Suppressor macrophage treated with lipopolysaccharide for 4 hours (primary cell): Measurements from ENCODE around the gene EN2.

Source experiments
- DNase-seq: peaks from one replicate; pipeline ENCODE4 v3.0.0-alpha.2; 2020

EN2 gene

DNA sequence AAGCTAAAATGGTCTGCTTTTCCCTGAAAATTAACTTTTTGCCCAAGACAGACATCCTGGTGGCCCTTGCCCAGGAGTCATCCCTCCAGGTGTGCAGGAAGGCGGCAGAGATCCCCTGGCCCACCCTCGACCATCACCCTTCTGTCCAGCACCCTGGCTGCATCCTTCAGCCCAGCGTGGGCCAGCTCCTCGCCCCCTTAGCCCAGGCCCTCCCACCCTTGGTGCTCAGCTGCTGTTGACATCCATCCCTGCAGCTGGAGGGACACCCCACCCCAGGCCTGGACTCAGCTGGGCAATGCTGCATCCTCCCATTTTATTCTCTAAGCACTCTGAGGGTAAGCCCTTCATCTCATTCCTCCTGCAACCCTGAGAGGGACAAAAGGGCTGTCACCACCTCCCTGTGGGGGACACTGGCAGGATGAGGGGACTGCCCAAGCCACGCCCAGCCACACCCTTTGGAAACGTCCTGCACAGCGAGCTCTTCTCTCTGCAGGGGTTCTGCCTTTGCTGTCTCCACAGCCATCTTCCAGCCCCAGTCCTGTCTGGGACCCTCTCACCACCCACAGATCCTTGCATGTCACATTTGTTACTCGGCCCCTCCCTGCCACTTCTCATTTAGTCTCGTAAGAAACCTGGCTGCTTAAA, 30.7 kb downstream of the EN2 start:
- DNase-seq, result no peak

DNA sequence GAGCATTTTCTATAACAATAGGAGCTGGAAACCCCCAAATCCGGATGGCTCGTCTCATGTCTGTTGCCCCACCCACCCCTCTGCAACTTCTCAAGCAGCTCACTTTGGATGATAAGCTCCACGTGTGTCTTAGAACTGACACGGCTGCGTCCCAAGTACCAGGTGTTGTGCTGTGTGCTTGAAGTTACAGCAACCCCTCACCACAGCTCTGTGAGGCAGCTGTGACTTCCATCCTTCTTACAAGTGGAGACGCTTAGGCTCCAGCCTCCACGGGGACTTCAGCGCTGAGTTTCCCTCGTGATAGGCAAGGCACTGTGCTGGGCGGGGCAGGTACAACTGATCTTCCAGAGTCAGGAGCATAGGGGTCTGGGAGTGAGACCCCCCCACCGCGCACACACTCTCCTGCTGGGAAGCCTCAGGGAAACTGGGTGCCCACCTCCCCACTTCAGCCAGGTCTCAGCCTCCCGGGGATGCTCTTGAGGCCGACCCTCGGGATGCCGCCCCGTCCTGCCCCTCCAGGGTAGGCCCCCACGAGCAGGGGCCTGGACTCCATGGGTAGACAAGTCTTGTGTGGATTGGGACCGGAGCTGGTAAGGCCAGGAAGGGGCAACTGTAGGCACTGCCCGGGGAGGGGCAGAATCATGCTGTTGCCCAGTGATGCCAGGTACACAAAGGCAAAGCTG, 31.4 kb downstream of the EN2 start:
- no peak for DNase-seq

DNA sequence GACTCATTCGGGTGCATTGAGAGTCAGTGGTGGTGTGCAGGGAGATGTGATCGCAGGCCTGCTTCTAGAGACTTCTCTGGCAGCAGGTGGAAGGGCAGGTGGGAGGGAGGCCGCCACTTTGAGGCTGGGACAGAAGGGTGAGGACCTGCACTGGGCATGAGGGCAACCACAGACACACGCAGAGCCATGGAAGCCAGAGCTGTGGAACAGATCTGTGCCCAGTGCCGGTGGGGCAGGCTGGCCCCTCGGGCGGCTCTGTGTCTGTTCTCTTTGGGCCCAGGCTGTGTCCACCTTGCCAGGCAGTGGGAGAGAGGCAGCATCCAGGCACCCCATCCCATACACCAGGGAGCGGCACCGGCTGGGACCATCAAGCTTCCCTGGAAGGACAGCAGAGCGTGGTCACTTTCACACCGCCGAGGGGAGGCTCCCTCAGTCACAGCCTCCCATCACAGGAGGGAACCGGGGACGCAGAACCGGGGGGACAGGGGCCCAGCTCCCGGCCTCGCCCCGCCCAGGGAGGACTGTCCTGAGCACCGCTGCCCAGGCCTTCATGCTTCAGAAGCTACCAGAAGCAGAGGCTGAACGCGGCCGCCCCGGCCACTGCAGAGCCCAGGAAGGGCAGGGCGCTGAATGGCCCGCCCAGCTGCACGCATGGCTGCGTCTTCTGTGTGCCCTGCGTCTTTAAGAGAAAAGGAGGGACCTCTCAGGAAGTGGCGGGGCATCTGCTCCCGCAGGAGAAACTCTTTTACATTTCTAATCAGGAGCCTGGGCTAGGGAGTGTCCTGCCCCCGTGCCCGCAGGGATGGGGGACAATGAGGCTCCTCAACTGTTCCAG, 32.1 kb downstream of the EN2 start:
- no peak for DNase-seq

DNA sequence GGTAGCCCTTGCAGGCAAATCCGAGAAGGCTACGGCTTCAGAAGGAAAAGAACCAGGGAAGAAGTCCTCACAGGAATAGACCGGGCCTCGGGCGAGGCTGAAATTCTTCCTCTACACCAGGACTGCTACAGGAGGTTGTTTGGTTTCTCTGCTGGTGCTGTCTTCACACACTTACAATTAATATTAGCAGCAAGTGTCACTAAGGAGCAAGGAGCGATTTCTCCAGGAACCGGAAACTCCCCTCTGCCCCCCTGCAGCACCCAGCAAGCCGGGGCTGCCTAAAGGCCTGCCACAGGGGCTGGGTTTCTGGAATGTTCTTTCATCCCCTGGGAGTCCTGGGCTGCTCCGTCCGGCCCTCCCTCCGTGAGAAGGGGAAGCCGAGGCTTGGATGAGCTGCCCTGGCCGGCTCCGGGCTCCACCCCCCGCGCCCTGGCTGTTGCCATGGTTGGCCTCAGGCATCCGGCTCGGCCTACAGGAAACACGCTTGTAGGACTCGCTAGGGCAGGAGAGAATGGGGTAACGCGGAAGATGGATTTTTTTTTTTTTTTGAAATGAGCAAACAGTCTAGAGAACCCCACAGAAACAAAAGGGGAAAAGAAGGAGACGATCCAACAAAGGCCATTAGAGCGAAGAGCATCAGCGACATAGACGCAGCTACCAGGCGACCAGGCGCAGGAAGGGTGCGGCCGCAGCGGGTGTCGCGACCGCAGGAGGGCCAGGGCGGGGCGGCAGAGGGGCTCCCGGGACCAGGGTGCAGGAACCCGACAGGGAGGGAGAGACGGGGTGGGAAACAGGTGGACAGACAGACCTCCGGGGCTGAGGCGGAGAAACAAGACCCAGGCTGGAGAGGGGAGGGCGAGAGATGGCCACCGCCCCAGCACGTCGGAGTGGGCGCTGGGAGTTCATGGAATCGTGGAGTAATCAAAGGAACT, 33.0 kb downstream of the EN2 start:
- DNase-seq, result peak; percentile 20

DNA sequence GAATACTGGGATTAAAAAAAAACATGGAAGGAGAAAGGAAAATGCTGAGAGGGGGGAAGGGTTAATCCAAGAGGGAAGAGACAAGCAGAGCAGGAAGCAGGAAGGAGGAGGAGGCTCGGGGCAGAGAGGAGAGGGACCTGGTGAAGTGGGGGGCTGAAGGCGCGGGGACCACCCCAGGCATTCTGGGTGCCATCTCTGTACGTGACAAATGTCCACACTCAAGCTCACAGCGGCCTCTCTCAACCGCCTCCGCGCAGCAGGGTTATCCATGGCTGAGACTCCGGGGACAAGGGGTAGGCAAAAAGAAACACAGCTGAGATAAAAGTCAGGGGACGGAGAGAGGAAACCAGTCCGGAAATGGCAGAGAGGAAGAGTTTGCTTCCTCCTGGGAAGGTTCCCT, 33.9 kb downstream of the EN2 start:
- no peak for DNase-seq

DNA sequence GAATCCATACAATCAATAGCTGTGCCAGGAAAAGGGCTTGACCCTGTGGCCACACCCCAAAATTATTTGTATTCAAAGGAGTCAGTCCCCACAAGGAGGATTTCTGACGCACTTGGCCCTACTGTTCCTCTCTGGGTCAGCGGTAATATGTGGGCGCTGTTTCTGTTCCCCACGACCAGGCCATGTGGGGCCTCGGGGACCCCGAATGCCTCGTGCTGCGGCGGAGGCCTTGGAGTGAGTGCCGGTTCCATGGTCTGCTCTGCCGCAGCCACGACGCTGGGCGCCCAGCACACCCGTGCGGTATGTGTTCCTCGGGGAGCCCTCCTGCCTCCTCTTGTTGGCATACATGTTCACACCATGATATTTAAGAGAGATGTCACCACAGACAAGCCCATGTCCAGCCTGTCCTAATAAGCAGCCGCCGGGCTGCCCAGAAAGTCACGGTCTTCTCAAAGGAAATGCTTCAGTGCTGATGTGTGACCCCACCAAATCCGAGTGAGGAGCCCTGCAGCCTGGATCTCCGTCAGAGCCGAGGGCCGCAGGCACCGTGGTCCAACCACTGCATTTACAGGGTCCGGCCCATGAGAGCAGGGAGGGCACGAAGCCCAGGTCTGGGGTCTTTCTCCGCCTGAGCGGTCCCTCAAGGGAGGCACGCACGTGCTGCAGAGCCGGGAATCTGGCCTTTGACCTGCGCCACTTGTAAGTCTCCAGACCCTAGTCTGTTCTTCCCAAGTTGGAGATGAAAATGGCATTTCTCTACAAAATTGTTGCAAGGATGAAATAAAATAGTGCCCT, 36.0 kb downstream of the EN2 start:
- no peak for DNase-seq

DNA sequence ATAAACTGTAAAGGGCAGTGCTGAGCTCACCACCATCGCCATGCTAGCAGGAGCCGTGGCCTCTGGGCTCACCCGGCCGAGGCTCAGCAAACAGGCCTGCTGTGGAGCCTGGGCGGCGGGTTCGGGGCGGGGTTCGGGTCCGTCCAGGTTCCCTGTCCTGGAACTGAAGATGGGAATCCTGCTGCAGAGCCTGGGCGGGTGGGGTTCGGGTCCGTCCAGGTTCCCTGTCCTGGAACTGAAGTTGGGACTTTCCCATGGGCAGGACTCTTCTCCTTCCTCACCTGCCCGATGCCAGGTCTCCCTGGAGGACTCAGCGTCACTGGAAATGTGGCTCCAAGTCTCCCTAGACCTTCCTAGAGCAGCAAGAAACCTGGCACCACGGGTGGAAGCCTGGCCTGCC, 36.6 kb downstream of the EN2 start:
- DNase-seq, result no peak

DNA sequence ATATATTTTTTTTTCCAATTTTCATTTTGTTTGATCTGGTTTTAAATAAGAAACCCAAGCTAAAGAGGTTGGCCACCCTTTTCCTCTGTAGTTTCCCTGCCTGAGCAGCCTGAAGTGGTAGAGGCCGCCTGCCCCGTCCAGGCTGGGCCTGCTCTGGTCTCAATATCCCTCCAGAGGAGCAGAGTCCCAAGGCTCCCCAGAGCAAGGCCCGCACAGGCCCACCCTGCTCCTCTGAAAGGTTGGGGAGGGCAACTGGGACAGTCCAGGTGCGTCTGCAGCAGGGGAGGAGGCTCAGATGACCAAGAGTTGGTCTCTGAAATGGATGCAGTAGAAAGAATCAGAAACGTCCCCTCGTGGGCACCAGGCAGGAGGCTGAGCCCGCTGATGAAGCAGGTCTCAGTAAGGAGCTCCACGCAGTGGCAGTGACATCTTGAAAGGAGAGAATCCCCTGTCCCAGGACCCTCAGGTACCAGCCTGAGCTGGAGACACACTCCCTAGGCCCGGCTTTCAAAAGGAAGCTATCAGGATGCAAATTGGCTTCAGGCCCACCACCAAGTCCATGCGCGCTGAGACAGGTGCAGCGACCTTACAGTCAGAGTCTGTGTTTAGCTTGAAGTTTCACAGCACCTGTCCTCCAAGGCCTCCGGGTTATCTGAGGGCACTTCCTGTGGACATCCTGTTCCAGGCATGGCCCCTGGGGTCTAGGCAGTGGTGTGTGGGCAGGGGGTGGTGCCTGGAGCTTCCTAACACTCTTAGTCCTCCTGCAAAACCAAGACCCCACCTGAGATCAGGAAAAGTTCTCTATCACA, 37.7 kb downstream of the EN2 start:
- DNase-seq, result no peak

DNA sequence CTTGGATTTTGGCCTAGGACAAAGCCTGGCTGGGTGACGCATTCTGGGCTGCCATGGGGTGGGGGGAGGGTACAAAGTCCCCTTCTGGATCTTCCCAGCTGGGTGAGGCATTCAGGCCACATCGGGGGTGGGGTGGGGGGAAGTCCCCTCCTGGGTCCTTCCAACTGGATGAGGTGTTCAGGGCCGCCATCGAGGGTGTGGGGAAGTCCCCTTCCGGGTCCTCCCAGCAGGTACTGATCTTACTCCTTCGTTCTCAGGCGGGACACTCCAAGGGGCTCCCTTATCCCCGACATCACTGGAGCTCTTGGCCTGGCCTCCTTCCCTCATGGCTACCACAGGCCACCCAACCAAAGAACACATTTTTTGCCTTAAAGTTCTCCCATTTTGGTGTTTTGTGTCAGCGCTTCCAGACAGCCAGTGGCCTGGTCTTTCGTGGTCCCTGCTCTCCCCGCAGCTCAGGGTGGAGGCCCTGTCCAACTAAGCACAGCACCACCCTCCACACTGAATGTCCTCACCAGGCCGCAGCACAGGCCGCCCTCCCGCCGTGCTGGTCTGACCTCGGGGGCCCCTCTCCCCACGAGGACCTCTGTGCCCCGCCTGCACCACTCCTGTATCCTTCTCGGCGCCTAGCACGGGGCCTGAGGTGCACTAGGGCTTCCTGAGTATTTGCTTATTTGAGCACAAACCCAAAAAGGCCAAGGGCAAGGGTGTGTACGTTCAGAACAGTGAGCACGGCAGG, 38.5 kb downstream of the EN2 start:
- DNase-seq, result no peak

DNA sequence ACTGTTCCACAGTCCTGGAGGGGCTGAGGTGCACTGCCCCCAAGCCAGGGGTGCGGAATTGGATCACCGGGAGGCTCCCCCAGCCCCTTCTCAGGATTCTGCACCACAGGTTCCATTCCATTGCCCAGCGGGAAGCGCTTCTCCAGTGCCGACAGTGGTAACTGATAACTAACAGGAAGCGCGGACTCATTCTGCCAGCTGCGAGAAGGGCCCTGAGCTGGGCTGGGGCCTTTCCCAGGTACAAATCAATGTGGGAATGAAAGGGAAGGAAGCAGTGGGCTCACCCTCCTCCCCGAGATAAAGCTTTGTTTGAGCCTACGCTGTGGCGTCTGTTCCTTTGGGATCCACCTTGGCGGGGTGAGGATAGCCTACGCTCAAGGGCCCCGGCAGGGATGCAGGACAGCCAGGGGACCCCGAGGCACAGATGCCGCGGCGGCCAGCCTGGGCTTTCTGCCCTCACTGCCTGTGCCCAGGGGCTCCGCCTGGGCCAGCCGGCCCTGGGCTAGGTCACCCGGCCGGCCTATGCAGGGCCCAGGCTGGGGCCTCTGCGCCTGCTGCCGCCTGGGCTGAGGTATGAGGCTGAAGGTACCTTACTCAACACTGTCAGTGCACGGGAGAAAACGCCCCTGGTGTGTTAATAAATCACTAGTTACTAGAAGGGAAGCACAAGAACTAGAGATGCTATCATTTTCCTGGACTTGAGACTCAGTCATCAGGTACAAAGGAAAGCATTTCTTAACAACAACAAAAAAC, 39.4 kb downstream of the EN2 start:
- DNase-seq, result no peak

DNA sequence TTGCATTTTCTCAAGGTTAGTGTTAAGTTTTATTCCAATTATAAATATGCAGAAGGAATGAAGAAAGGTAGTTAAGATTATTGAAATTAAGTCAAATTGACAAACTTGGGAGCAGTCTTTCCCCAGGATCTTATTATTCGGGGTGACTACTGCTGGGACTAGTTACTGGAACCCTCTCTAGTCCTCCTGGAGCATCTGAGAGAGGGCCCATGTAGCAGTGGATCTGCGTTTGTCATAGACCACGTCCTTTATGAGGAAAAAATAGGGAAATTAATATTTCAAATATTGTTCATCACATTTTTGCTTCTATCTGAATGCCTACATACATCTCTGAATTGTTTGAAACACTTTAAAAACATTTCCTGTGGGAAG, 47.5 kb downstream of the EN2 start:
- DNase-seq, result no peak

DNA sequence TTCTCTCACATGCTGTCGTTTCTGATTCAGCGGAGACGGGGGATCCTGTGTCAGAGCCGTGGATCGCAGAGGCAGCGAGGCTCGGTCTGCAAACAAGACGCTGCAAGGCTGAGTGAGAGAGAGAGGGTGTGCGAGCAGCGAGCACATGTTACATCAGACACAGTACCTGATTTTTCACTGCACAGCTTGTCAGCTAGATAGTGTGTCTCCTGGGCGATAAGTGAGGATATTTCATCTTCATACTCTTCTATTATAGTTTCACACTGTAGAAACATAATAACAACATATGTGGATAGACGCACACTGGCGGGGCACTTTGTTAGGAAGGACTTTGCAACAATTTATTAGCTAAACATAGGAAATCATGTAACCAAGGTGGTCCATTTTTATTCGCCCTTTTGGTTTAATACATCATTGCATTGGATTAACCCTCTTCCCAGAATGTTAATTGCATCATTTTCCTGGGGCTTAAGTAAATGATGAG, 49.0 kb downstream of the EN2 start:
- DNase-seq, result no peak

DNA sequence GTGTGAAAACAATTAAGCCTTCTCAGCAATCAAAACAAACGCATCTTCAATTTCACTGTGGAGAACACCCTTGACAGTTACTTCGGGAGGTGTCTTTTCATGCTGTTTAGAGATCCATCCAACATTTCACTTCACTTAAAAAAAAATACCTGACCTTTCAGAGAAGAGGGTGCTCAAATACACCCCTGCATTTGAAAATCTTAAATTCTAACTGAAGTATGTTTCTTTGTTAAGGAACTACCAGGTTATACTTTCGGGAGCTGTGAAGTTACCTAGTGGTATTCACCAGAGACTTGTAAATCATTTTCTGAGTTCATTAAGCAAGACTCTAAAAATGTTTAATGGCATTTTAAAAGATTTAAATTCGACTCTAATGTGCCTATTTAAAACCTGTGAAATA, 49.6 kb downstream of the EN2 start:
- DNase-seq, result no peak

DNA sequence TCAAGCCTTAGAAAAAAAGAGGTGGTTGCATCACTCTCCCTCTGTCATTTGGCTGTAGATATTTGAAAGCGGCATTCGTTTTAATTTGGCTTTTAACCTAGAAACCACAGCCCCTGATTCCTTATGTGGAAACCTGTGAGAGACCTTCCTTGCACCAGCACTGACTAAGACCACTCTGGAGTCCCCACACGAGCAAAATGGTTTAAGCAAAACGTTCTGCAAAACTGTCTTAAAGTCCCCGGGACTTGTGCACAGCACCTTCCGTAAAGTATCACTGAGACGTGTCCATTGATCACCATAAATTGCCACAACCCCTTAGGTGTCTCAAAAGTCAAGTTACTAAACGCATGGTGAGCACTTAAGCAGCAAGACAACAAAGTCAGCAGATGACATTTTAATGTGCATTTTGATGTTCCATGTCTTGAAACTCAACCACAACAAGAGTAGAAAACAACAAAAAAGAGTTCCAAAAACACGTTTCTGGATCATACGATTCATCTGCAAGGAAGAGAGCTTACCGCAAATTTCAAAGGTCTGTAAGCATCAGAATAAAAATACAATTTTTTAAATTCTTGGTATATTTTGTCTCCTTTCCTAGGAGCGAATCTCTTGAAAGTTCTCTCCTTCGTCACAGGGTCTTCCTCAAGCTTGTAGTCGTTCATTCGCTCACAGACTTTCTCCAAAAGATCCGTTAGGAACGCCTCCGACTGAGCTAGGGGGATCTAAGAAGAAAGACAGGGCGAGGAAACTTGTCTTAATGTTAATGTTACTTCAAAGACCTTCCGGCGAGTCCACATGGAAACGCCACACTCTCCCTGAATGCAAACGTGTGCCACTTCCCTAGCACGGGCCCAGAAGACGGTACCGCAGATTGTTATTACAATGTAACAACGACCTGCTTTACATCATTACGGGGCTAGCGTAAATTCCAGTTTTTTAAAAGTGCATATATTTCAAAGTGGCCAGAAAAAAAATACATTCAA, 50.7 kb downstream of the EN2 start:
- no peak for DNase-seq

DNA sequence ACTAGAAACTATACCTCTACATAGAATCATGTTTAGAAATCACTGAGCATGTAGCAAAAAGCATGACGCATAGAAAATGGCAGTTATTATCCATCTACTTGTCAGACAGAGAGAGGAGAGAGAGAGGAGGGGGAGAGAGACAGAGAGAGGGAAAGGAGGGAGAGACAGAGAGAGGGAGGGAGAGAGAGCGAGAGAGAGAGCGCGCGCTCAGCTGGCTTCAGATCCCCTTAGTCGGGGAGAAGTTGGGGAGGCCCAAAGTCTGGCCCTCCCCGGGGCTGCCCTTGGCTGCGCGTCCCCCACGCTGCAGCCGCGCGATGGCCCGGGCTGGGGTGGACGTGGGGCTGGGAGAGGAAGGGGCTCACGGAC, 51.4 kb downstream of the EN2 start:
- no peak for DNase-seq

DNA sequence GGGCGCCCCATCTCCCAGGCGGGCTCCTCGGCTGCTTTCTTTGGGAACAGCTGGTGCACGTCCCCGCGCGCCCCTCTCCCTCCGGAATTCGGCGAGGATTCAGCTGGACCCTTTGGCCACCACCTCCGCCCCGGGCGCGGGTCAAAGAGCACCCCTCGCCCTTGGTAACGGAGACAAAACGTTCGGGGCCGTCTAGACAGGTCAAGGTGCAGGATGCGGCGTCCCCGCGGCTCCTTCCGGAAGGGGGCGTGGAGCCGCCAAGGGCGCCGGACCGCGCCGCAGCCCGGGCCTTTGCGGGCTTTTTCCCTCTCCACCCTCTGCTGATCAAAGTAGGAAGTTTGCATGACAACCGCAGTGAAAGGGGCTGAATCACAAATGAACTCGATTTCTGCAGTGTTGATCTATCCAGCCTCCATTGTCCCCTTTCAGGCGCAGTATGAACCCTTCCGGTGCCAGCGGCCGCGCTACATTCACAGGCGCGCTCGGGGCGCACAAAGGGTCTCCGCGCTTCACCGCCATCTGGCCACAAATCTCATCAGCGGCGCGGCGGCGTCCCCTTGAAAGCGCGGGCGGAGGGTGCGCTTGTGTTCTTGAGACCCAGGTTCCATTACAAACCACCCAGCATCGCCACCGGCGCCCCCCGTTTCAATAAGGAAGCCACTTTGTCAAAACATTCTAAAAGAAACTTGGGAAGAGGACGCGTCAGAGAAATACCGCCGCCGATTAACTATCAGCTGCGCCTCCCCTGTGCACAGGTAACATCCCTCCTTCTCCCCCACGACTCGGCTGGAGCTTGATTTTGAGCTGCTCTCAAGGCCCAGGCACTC, 52.0 kb downstream of the EN2 start:
- DNase-seq, result no peak

DNA sequence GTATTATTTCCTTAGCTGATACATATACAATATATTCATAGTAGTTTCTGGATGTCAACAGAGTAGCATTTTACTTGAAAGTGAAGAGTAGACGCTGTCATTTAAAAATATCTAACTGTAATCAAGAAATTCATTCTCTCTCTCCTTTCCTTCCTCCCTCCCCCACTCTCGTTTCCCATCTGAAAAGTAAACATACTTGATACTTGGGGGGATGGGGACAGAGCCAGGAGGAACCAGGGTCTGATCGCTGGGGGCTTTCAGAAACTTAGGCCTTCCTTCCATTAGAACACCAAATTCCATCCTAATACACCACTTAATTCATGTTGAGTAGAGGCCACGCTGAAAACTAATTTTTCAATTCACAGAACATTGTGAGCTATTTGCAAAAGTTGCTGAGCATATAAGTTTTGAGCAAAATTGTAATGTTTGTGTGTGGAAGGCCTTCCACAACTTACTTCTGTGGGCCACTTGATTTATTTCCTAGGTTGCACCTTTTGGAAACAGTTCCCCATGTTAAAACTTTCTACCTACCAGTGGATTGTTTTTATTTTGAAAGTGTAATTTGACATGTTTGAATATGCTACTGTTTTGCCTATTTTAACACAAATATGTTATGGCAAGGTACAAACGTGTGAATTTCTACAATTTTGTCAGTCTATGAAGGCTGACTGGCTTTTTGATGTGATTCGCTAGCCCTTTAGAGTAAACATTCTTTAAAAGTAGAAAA, 53.2 kb downstream of the EN2 start:
- DNase-seq, result no peak
